Psoas muscle (tissue), 8 donors: ENCODE results near the gene MUC2. TPM values are rescaled to one million over a fixed set of nuclear protein-coding genes. Genes with fewer than 3 reads are reported as not detected.

Experiments
- ATAC-seq, 4 donors: fragments of 200-7000 bp; cut with Tn5 transposase; one replicate each; pipeline ENCODE4 v1.9.1; 2020; ENCODE audit warnings: moderate library complexity in 3 of 4, mild to moderate bottlenecking in 2 of 4
- DNase-seq, 2 donors: peaks; one replicate each; pipeline ENCODE4 v3.0.0-alpha.2; 2020
- H3K27ac ChIP-seq: fragments of 200-600 bp; one replicate; pipeline ENCODE4 v1.8.0; 2022
- H3K27me3 ChIP-seq, 3 donors: fragments of 200-600 bp in 1 of 3; one replicate each; pipeline versions ENCODE4 v1.6.1 to v1.8.0; 2013 to 2022; ENCODE audit warnings: low read length in 2 of 3, mild to moderate bottlenecking in 2 of 3, moderate library complexity in 1 of 3; ENCODE audit not compliant: insufficient read depth in 3 of 3
- H3K36me3 ChIP-seq, 2 donors: fragments of 200-600 bp in 1 of 2; one replicate each; pipeline versions ENCODE4 v1.6.1 to v1.8.0; 2013 to 2022; ENCODE audit warnings: low read depth in 1 of 2, mild to moderate bottlenecking in 1 of 2, moderate library complexity in 1 of 2; ENCODE audit not compliant: insufficient read depth in 1 of 2
- H3K4me1 ChIP-seq: fragments of 200-600 bp; one replicate; pipeline ENCODE4 v1.8.0; 2022
- H3K4me3 ChIP-seq: fragments of 200-600 bp; one replicate; pipeline ENCODE4 v1.8.0; 2022; ENCODE audit warnings: mild to moderate bottlenecking
- H3K9me3 ChIP-seq: fragments of 200-600 bp; one replicate; pipeline ENCODE4 v1.8.0; 2022
- CTCF ChIP-seq: fragments of 200-600 bp; IDR thresholded peaks from one replicate; pipeline ENCODE4 v1.8.0; 2022; ENCODE audit warnings: antibody characterized with exemption
- WGBS, 3 donors: extraction: QIAGEN DNeasy Blood & Tissue Kit; methylation state at CpG; one replicate each; pipeline versions ENCODE4 v1.1.6 to v1.1.7; 2013; 5-methylcytosine and 5-hydroxymethylcytosine counted together
- intact Hi-C, 2 donors: fragments of 100-400 bp; cut with DNase I; formaldehyde crosslinking; loops; one replicate each; pipeline versions ENCODE4 v1.11.0 to v1.14.2; 2022
- polyA plus RNA-seq, 3 donors: library from polyadenylated mRNA; stranded (reverse); fragments of 200-250 nt; gene quantifications; one replicate each; pipeline ENCODE4 v1.2.3, GENCODE V29; 2013
- total RNA-seq, 4 donors: library from RNA; stranded (reverse); fragmentation: NEBNext Ultra II Directional in 2 of 4; extraction: Animal tissue kit (Norgen Biotek cat#: 25700) in 2 of 4; gene quantifications; one replicate each; pipeline versions ENCODE4 v1.2.1 to v1.2.4, GENCODE V29; 2021 to 2023
- donor health status: healthy with polysubstance abuse.
- donor health status: DM: no; HTN: no; CAD: no; lungs with moderate emphysema.
- donor health status: Bipolar disorder and iron deficiency.
- donor health status: healthy.
- donor health status: DM: yes; HTN: yes; CAD: no.
- donor health status: DM: no; HTN: no; CAD: no.
- donor health status: DM: no; HTN: no; CAD: no.
- donor health status: DM: yes; HTN: yes; CAD: no.

The MUC2 gene
- total and polyA plus RNA-seq, 7 donors = under 0.01 to 0.44 (median 0.02) TPM; not detected in 2

GRCh38 chr11:1027483-1028290 lies 47.0 kb upstream of the MUC2 start:
- intact Hi-C loops = no loop called here
- no peaks in the 10 kb centered on the region for H3K4me1 ChIP-seq
- H3K27ac ChIP-seq = no peak overlapping the region
- H3K36me3 ChIP-seq = no peaks in the 10 kb centered on the region
- no peaks in the 10 kb centered on the region for H3K9me3 ChIP-seq
- no peaks in the 10 kb centered on the region for H3K27me3 ChIP-seq
- H3K4me3 ChIP-seq = no peak overlapping the region
- ATAC-seq = no peak
- 77 to 83% (median 81%) methylated on average over 35 to 36 of the region's 36 CpGs for WGBS, 3 donors
- TF ChIP-seq CTCF = no peak
- DNase-seq = no peak

DNA sequence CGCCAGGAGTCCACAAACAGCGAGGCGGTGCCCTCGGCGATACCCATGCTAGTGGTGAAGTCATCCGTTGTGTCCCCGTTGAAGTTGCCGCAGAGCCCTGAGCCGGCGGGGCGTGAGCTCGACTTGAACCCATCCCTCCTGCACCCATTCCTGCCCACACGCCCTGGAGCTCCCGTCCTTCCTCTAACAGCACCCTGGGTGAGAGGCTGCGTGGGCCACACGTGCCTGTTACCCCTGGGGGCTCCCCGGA lies 46.5 kb upstream of the MUC2 start:
- Histone ChIP-seq H3K27me3 (no peaks in the 10 kb centered on the region), H3K27ac (no peak overlapping the region), H3K36me3 (no peaks in the 10 kb centered on the region), H3K9me3 (no peaks in the 10 kb centered on the region), H3K4me1 (no peaks in the 10 kb centered on the region), H3K4me3 (no peak overlapping the region)
- WGBS, 3 donors = 70 to 83% (median 74%) methylated on average over 14 to 17 of the region's 17 CpGs
- DNase-seq = no peak
- TF ChIP-seq CTCF = no peak
- intact Hi-C loops = no loop called here
- ATAC-seq = no peak

DNA sequence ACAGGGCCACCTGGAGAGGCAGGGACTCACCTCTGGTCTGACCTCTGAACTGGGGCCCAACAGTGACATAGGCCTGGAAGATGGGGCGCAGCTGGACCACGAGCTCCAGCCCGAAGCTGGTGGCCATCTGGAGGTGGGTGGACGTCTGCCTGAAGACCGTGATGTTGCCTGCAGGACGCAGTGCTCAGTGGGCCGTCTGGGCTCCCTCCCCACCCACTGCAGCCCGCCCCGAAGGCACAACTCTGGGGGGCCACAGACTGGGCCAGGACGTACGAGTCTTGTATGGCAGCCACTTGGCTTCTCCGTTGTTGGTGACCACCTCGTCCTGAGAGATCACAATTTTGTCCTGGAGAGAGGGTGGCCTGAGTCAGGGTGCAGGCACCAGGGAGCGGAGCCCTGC lies 46.1 kb upstream of the MUC2 start:
- intact Hi-C loops = no loop called here
- no peak for DNase-seq
- Histone ChIP-seq H3K27me3 (no peaks in the 10 kb centered on the region), H3K4me1 (no peaks in the 10 kb centered on the region), H3K4me3 (no peak overlapping the region), H3K9me3 (no peaks in the 10 kb centered on the region), H3K36me3 (no peaks in the 10 kb centered on the region), H3K27ac (no peak overlapping the region)
- no peak for ATAC-seq
- 66 to 82% (median 80%) methylated on average over 14 of the region's 14 CpGs for WGBS, 3 donors
- no peak for TF ChIP-seq CTCF

DNA sequence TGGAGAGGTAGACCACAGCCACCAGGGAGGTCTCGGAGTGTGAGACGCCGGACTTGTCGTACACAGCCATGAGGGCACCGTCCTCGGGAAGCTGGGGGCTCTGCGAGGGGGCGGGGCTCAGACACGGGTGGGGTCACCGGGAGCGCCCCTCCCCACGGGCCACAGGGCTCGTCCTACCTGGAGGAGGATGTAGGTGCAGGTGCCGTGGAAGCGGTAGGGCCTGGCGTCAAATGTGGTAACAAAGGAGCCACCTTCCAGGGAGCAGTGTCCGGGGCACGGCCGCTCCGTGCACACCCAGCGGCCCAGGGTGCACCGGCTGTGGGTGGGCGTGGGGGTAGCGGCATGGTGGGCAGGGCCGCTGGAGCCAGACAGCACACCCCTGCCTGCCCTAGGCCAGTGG lies 45.6 kb upstream of the MUC2 start:
- Histone ChIP-seq H3K4me1 (peaks cover under 1% of the 10 kb centered on the region), H3K27me3 (no peaks in the 10 kb centered on the region), H3K4me3 (no peak overlapping the region), H3K9me3 (no peaks in the 10 kb centered on the region), H3K27ac (no peak overlapping the region), H3K36me3 (no peaks in the 10 kb centered on the region)
- ATAC-seq (no peak), DNase-seq (no peak)
- 79 to 87% (median 84%) methylated on average over 22 to 25 of the region's 25 CpGs for WGBS, 3 donors
- intact Hi-C loops = no loop called here
- no peak for TF ChIP-seq CTCF

DNA sequence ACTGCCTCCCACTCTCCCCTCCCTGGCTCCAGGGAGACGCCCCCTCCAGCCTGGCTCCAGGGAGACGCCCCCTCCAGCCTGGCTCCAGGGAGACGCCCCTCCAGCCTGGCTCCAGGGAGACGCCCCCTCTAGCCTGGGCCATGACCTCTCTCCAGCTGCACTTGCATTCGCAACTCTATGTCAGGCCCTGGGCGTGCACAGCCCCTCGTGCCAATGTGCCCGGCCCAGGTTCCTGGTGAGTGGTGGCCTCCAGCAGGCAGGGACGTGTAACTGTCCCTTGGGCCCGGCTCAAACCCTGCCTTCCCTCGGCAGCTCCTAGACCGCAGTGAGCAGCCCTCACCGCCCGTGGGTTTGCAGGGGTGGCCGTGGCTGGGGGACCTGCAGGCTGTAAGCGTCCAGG lies 45.0 kb upstream of the MUC2 start:
- WGBS, 3 donors = 29 to 43% (median 32%) methylated on average over 16 of the region's 16 CpGs
- Histone ChIP-seq H3K4me1 (peaks cover 6% of the 10 kb centered on the region), H3K27me3 (no peaks in the 10 kb centered on the region), H3K9me3 (no peaks in the 10 kb centered on the region), H3K36me3 (no peaks in the 10 kb centered on the region), H3K27ac (no peak overlapping the region), H3K4me3 (no peak overlapping the region)
- no peak for ATAC-seq
- TF ChIP-seq CTCF = no peak
- intact Hi-C loops = no loop called here
- DNase-seq = no peak
